ENCODE results near the gene GDE1.

DNA sequence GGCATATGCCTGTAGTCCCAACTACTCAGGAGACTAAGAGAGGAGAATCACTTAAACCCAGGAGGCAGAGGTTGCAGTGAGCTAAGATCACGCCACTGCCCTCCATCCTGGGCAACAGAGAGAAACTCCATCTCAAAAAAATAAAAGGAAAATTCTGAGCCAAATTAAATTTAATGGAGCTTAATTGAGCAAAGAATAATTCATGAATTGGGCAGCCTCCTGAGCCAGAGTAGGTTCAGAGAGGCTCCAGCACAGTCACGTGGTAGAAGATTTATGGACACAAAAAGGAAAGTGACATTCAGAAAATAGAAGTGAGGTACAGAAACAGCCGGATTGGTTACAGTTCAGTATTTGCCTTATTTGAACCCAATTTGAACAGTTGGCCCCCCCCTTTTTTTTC, 44.5 kb upstream of the GDE1 start:
- TF ChIP-seq, protein P1, sequence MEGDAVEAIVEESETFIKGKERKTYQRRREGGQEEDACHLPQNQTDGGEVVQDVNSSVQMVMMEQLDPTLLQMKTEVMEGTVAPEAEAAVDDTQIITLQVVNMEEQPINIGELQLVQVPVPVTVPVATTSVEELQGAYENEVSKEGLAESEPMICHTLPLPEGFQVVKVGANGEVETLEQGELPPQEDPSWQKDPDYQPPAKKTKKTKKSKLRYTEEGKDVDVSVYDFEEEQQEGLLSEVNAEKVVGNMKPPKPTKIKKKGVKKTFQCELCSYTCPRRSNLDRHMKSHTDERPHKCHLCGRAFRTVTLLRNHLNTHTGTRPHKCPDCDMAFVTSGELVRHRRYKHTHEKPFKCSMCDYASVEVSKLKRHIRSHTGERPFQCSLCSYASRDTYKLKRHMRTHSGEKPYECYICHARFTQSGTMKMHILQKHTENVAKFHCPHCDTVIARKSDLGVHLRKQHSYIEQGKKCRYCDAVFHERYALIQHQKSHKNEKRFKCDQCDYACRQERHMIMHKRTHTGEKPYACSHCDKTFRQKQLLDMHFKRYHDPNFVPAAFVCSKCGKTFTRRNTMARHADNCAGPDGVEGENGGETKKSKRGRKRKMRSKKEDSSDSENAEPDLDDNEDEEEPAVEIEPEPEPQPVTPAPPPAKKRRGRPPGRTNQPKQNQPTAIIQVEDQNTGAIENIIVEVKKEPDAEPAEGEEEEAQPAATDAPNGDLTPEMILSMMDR (IDR thresholded peaks at IDR 0.05; ENCODE audit: low read depth, low read length, missing input control): no peak
- TF ChIP-seq EGR1 (IDR thresholded peaks at IDR 0.05; ENCODE audit: low read depth in 2 of 2): no peak
- no peak for TF ChIP-seq RXRA (IDR thresholded peaks at IDR 0.05)
- no peak for TF ChIP-seq RAD21 (IDR thresholded peaks at IDR 0.05)
- TF ChIP-seq SP1 (IDR thresholded peaks at IDR 0.05): no peak
- no peak for TF ChIP-seq YY1 (IDR thresholded peaks at IDR 0.05)
- TF ChIP-seq, protein P2, sequence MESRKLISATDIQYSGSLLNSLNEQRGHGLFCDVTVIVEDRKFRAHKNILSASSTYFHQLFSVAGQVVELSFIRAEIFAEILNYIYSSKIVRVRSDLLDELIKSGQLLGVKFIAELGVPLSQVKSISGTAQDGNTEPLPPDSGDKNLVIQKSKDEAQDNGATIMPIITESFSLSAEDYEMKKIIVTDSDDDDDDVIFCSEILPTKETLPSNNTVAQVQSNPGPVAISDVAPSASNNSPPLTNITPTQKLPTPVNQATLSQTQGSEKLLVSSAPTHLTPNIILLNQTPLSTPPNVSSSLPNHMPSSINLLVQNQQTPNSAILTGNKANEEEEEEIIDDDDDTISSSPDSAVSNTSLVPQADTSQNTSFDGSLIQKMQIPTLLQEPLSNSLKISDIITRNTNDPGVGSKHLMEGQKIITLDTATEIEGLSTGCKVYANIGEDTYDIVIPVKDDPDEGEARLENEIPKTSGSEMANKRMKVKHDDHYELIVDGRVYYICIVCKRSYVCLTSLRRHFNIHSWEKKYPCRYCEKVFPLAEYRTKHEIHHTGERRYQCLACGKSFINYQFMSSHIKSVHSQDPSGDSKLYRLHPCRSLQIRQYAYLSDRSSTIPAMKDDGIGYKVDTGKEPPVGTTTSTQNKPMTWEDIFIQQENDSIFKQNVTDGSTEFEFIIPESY (IDR thresholded peaks at IDR 0.05): no peak
- TF ChIP-seq, protein P3, sequence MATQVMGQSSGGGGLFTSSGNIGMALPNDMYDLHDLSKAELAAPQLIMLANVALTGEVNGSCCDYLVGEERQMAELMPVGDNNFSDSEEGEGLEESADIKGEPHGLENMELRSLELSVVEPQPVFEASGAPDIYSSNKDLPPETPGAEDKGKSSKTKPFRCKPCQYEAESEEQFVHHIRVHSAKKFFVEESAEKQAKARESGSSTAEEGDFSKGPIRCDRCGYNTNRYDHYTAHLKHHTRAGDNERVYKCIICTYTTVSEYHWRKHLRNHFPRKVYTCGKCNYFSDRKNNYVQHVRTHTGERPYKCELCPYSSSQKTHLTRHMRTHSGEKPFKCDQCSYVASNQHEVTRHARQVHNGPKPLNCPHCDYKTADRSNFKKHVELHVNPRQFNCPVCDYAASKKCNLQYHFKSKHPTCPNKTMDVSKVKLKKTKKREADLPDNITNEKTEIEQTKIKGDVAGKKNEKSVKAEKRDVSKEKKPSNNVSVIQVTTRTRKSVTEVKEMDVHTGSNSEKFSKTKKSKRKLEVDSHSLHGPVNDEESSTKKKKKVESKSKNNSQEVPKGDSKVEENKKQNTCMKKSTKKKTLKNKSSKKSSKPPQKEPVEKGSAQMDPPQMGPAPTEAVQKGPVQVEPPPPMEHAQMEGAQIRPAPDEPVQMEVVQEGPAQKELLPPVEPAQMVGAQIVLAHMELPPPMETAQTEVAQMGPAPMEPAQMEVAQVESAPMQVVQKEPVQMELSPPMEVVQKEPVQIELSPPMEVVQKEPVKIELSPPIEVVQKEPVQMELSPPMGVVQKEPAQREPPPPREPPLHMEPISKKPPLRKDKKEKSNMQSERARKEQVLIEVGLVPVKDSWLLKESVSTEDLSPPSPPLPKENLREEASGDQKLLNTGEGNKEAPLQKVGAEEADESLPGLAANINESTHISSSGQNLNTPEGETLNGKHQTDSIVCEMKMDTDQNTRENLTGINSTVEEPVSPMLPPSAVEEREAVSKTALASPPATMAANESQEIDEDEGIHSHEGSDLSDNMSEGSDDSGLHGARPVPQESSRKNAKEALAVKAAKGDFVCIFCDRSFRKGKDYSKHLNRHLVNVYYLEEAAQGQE (IDR thresholded peaks at IDR 0.05): no peak
- TF ChIP-seq TAF1 (conservative IDR thresholded peaks at IDR 0.05): no peak
- TF ChIP-seq, protein P4, sequence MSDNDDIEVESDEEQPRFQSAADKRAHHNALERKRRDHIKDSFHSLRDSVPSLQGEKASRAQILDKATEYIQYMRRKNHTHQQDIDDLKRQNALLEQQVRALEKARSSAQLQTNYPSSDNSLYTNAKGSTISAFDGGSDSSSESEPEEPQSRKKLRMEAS (IDR thresholded peaks at IDR 0.05): no peak
